22Rv1 (cell line): ENCODE results near the gene ZKSCAN8.

Experiments
- H3K27ac ChIP-seq: fragments of 450-650 bp; 2 replicates; pipeline ENCODE4 v1.5.1; 2017
- CTCF ChIP-seq: fragments of 450-650 bp; IDR thresholded peaks from 2 replicates; pipeline ENCODE4 v1.5.1; 2017; ENCODE audit warnings: mild to moderate bottlenecking
- ZFX ChIP-seq: fragments of 450-650 bp; IDR thresholded peaks from 2 replicates; pipeline ENCODE4 v1.6.1; 2017; ENCODE audit warnings: antibody characterized with exemption, borderline replicate concordance

The ZKSCAN8 gene

GRCh38 chr6:28206928-28207509, 65.3 kb downstream of the ZKSCAN8 start:
- no peak overlapping the region for H3K27ac ChIP-seq
- no peak for TF ChIP-seq CTCF
- no peak for TF ChIP-seq ZFX

- no peak overlapping the region for H3K27ac ChIP-seq
These were observed 65.9 kb downstream of the ZKSCAN8 start for GRCh38 chr6:28207510-28208110.

GRCh38 chr6:28208111-28208659, 66.5 kb downstream of the ZKSCAN8 start:
- no peak overlapping the region for H3K27ac ChIP-seq

More at GRCh38 chr6:28207510-28208110, 65.9 kb downstream of the ZKSCAN8 start:
- TF ChIP-seq CTCF = no peak

More at GRCh38 chr6:28208111-28208659, 66.5 kb downstream of the ZKSCAN8 start:
- no peak for TF ChIP-seq ZFX
- TF ChIP-seq CTCF = no peak
